Activated naive CD8-positive, alpha-beta T cell treated with anti-CD3 and anti-CD28 coated beads, Interleukin-2, amount 50 U/mL, for 24 hours (primary cell): Measurements from ENCODE around the gene LRRC51.
A peak's percentile ranks its signal among the peaks of the same experiment; 100 is the strongest.

Source experiments
- ATAC-seq: fragments of 150-1000 bp; cut with Tn5 transposase; one replicate; pipeline ENCODE4 v1.10.0; 2021
- DNase-seq: peaks from one replicate; pipeline ENCODE4 v3.0.0; 2021
- H3K27ac Mint-ChIP-seq: one replicate; pipeline ENCODE4 v1.8.0; 2021; ENCODE audit warnings: mild to moderate bottlenecking, mixed read lengths
- H3K27me3 Mint-ChIP-seq: one replicate; pipeline ENCODE4 v1.8.0; 2021; ENCODE audit warnings: mixed read lengths
- H3K36me3 Mint-ChIP-seq: one replicate; pipeline ENCODE4 v1.8.0; 2021; ENCODE audit warnings: low read depth, mixed read lengths
- H3K4me1 Mint-ChIP-seq: one replicate; pipeline ENCODE4 v1.8.0; 2021; ENCODE audit warnings: mixed read lengths
- H3K4me3 Mint-ChIP-seq: one replicate; pipeline ENCODE4 v1.8.0; 2021; ENCODE audit warnings: mild to moderate bottlenecking, moderate library complexity, mixed read lengths
- H3K9me3 Mint-ChIP-seq: one replicate; pipeline ENCODE4 v1.8.0; 2021; ENCODE audit warnings: mixed read lengths

Gene LRRC51

GRCh38 chr11:72080326-72081183 lies at the start of gene LRRC51, which contains the start of gene NUMA1:
LRRC51 (plus strand) TSS chr11:72080850; CDS start chr11:72089084, 8,234 bp downstream.
NUMA1 (minus strand) TSS chr11:72080542; CDS start chr11:72035943, 44,599 bp downstream.
- peaks cover 39% of the 10 kb centered on the region for H3K4me1 Mint-ChIP-seq
- DNase-seq (peak; percentile 98), ATAC-seq (peak; percentile 96)
- H3K9me3 Mint-ChIP-seq = no peaks in the 10 kb centered on the region
- peaks cover 11% of the 10 kb centered on the region for H3K36me3 Mint-ChIP-seq
- no peaks in the 10 kb centered on the region for H3K27me3 Mint-ChIP-seq
- H3K27ac Mint-ChIP-seq = peak within 1 kb of the TSS; percentile 97
- H3K4me3 Mint-ChIP-seq = peak within 1 kb of the TSS; percentile 91

GRCh38 chr11:72036687-72037086 lies 44.0 kb upstream of the LRRC51 start:
- no peak for DNase-seq
- no peak for ATAC-seq
- peaks cover 23% of the 10 kb centered on the region for H3K36me3 Mint-ChIP-seq
- peak overlapping the region; percentile 70 for H3K27ac Mint-ChIP-seq
- H3K27me3 Mint-ChIP-seq = no peaks in the 10 kb centered on the region
- H3K4me3 Mint-ChIP-seq = no peak overlapping the region
- peaks cover 13% of the 10 kb centered on the region for H3K4me1 Mint-ChIP-seq
- H3K9me3 Mint-ChIP-seq = no peaks in the 10 kb centered on the region

DNA sequence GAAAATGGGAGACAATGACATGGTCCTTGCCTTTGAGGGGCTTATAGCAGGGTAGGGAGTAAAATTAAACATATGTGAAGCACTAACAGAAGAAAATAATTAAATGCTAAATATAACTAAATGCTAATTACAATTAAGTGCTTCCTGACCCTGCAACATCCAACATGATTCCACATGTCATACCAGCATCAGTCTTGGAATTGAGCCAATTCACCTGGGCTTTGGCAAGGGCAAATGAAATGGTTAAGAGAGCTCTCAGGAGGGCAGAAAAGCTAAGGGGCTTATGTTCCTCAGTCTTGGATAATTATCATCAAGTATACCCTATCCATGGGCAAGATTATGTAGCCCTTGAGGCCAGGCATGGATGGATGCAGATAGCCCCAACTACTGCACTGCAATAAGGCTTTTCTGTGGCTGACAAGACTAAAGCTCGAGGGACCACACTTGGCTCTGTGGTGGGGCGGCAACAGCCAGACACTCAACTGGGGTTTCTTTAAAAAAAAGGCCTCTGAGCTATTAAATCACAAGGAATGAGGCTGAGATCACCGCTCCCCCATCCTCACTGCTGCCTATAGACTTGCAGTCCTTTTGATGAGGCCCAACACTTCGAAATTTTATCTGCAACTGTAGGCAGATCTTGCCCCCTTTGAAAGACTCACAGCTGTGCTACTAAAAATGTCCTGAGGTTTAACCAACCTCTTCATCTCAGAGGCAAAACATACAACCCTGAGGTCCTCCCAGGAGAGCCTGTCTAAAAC lies 42.9 kb upstream of the LRRC51 start:
- no peak for DNase-seq
- Mint-ChIP-seq H3K4me3 (no peak overlapping the region), H3K4me1 (peaks cover 22% of the 10 kb centered on the region), H3K27me3 (no peaks in the 10 kb centered on the region), H3K27ac (no peak overlapping the region), H3K9me3 (no peaks in the 10 kb centered on the region), H3K36me3 (peaks cover 24% of the 10 kb centered on the region)
- no peak for ATAC-seq

DNA sequence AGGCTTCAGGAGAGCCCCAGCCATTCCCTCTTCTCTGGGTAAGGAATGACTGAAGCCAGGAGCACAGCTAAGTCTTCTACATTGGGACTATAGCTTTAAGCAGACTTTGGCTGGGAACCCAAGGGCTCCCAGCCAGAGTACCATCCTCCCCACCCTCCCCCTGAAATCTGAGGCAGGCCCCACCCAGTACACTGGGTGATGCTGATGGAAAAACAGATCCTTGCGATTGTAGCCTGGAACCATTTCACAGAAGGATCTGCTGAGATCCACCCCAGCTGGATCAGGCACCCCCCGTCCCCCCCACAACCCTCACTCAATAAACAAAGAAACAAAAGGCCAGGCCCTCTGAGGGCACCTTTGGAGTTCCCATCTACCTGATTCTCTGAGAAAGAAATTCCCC lies 42.2 kb upstream of the LRRC51 start:
- H3K36me3 Mint-ChIP-seq = peaks cover 21% of the 10 kb centered on the region
- H3K9me3 Mint-ChIP-seq = no peaks in the 10 kb centered on the region
- DNase-seq (no peak), ATAC-seq (no peak)
- no peak overlapping the region for H3K4me3 Mint-ChIP-seq
- H3K4me1 Mint-ChIP-seq = peaks cover 22% of the 10 kb centered on the region
- H3K27me3 Mint-ChIP-seq = no peaks in the 10 kb centered on the region
- H3K27ac Mint-ChIP-seq = no peak overlapping the region

GRCh38 chr11:72039031-72039855 lies 41.4 kb upstream of the LRRC51 start:
- DNase-seq = no peak
- Mint-ChIP-seq H3K4me1 (peaks cover 22% of the 10 kb centered on the region), H3K9me3 (no peaks in the 10 kb centered on the region), H3K36me3 (peaks cover 18% of the 10 kb centered on the region), H3K27me3 (no peaks in the 10 kb centered on the region), H3K27ac (no peak overlapping the region), H3K4me3 (no peak overlapping the region)
- ATAC-seq = no peak

- Mint-ChIP-seq H3K36me3 (peaks cover 16% of the 10 kb centered on the region), H3K27ac (no peak overlapping the region), H3K9me3 (no peaks in the 10 kb centered on the region), H3K4me3 (no peak overlapping the region), H3K27me3 (no peaks in the 10 kb centered on the region), H3K4me1 (peaks cover 24% of the 10 kb centered on the region)
- ATAC-seq (no peak), DNase-seq (no peak)
Observed at GRCh38 chr11:72039856-72040401, 40.7 kb upstream of the LRRC51 start.

GRCh38 chr11:72040491-72041363 lies 39.9 kb upstream of the LRRC51 start:
- Mint-ChIP-seq H3K36me3 (peaks cover 9% of the 10 kb centered on the region), H3K27ac (no peak overlapping the region), H3K4me1 (peaks cover 24% of the 10 kb centered on the region), H3K27me3 (no peaks in the 10 kb centered on the region), H3K9me3 (no peaks in the 10 kb centered on the region), H3K4me3 (no peak overlapping the region)
- ATAC-seq (peak; percentile 70), DNase-seq (peak; percentile 77)

DNA sequence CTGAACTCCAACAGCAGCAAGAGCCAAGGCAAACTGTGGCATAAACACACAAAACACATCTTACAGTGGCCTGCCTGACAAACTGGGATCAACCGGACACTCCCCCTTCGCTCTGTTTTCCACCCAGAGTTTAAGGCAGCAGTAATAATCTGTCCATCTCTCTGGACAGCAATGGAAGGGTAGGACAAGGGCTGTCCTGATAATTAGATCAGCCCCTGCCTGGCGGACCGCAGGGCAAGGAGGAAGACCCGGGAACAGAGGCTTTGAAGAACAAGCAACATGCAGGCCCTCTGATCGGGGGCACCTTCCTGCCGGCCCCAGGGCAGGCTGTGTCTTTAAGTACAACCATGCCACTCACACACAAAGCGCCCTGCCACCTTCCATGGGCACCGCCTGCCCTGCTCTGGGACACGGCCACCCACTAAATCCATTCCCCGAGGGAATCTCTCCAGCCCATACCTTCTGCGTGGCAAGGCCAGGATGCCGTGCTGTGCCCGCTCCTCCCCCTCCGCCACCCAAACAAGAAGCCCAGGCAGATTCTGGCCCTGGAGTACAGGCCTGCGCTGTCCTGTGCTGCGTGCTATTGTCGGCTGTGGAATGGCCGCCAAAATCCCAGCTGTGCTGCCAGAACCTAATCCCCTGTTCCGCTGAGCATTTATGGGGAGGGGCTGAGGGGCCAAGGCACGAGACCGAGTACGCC lies 39.1 kb upstream of the LRRC51 start:
- peaks cover 20% of the 10 kb centered on the region for H3K4me1 Mint-ChIP-seq
- peaks cover 5% of the 10 kb centered on the region for H3K36me3 Mint-ChIP-seq
- H3K27me3 Mint-ChIP-seq = no peaks in the 10 kb centered on the region
- DNase-seq = peak; percentile 36
- H3K9me3 Mint-ChIP-seq = no peaks in the 10 kb centered on the region
- peak; percentile 29 for ATAC-seq
- H3K4me3 Mint-ChIP-seq = no peak overlapping the region
- H3K27ac Mint-ChIP-seq = no peak overlapping the region

DNA sequence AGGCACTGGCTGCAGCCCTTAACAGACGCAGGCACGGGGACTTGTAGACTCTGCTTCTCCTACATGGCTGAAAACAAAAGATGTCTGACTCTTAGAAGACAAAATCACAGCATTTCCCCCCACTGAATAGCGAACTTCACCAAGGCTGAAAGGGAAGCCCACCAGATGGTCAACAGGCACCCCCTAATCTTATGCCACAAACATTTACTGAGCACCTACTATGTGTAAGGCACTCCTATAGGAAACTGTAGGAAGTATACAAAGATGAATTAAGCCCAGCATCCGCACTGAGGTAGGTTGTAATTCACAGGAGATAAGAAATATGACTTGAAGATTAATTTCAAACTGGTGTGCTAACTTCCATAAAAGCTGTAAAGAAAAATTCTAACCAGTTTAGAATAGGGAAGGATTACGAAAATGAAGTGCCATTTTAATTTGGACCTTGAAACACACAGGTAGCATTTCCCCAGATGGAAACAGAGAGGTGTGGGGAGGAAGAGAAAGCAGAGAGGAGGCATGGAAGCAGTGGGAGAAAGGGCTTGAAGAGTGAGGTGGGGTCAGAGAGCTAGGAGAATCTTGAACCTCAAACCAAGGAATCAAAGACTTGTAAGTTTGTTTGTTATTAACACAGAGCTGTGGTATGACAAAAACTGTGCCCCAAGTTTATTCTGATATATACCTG lies 38.4 kb upstream of the LRRC51 start:
- Mint-ChIP-seq H3K4me1 (peaks cover 20% of the 10 kb centered on the region), H3K9me3 (no peaks in the 10 kb centered on the region), H3K4me3 (no peak overlapping the region), H3K27me3 (no peaks in the 10 kb centered on the region), H3K36me3 (peaks cover 2% of the 10 kb centered on the region), H3K27ac (no peak overlapping the region)
- no peak for DNase-seq
- ATAC-seq = no peak

DNA sequence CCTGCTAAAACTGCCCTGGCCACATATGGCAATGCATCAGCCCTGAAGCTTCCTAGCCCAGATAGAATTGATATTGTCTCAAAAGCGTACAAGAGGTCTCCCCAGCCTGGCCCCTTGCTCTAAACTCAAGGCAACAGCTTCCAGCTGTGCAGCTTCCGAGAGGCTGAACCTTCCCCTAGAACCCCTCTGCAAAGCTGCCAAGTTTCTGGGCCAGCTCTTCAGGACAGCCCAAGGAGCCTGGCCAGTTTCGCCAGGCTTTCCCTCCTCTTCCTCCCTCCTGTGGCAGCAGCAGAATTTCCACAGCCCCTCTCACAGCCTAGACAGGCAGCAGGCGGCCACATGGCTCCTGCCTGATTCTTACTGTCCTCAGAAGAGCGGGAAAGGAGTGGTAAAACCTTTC lies 34.8 kb upstream of the LRRC51 start:
- Mint-ChIP-seq H3K4me3 (no peak overlapping the region), H3K4me1 (peaks cover 20% of the 10 kb centered on the region), H3K36me3 (peaks cover 7% of the 10 kb centered on the region), H3K27me3 (no peaks in the 10 kb centered on the region), H3K27ac (peak overlapping the region; percentile 31), H3K9me3 (no peaks in the 10 kb centered on the region)
- no peak for ATAC-seq
- no peak for DNase-seq

DNA sequence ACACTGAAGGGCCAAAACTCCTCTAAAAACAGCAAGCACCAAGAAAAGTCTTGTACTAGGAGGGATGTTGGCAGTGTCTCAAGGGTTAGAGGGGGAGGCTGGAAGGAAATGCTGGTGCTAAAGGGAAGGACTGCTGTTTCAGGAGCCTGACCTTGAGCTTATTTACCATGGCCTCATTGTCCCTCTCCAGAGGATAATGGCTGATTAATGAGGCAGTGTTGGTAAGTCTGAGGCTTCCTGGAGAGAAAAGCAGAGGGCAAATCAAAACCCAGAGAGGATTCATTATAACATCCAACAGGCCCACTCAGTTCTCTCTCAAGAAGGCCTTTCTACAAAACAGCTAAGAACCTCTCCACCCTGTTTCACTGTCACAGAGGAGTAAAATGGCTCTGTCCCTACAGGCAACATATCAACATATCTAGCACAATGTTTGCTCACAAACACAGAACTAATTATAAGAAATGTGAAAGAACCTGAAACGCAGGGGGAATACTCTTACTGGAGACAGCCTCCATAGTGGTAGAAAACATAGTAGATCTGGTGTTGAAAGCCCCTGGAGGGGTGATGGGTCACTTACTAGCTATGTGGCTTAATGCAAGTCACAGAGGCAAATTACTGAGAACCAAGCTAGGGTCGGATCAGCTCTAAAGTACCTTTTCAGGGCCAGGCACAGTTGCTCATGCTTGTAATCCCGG lies 31.7 kb upstream of the LRRC51 start:
- Mint-ChIP-seq H3K9me3 (no peaks in the 10 kb centered on the region), H3K27me3 (no peaks in the 10 kb centered on the region), H3K27ac (no peak overlapping the region), H3K4me3 (no peak overlapping the region), H3K4me1 (peaks cover 6% of the 10 kb centered on the region), H3K36me3 (peaks cover 15% of the 10 kb centered on the region)
- DNase-seq (no peak), ATAC-seq (no peak)

DNA sequence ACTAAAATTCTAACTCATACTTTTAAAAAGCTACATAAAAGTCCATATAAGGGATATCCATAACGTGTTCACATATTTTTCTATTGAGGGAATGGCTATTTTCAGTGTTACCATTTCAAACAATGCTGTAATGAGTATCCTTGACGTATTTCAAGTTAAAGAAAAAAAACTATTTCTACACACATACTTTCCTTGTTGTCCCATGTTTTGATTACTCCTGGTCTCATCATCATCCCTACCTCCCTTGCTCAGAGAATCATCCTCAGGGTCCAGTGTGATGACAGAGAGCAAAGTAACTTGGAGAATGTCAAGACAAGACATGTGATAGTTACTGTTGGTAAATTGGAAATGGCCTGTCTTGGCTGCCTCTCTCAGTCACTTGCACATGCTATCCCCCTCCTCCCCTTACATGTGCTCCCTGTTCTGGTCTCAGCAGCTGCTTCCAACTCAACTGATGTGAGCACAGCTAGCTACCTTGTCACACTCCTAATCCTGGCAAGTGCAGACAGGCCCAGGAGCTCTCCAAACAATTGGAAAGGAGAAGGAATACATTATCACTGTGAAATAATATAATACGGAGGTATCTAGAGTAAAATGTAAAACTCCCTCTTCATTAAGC lies 22.1 kb upstream of the LRRC51 start:
- Mint-ChIP-seq H3K4me3 (no peak overlapping the region), H3K27ac (no peak overlapping the region), H3K4me1 (no peaks in the 10 kb centered on the region), H3K9me3 (no peaks in the 10 kb centered on the region), H3K36me3 (peaks cover 15% of the 10 kb centered on the region), H3K27me3 (no peaks in the 10 kb centered on the region)
- DNase-seq = no peak
- no peak for ATAC-seq
